Effector memory CD4-positive, alpha-beta T cell (primary cell): ENCODE data around the gene OAS1.

Experiments used
- DNase-seq, 3 donors: peaks; one replicate each; pipeline ENCODE4 v3.0.0-alpha.2; 2020
- H3K27ac ChIP-seq: 2 replicates; pipeline ENCODE4 v1.7.0; 2013; ENCODE audit warnings: mild to moderate bottlenecking, low read length, moderate library complexity; ENCODE audit not compliant: insufficient read depth, poor library complexity, severe bottlenecking
- H3K27me3 ChIP-seq: replicated peaks from 2 replicates; pipeline ENCODE4 v1.7.0; 2013; ENCODE audit warnings: mild to moderate bottlenecking, low read length; ENCODE audit not compliant: insufficient read depth, control insufficient read depth, poor library complexity, severe bottlenecking
- H3K36me3 ChIP-seq: 2 replicates; pipeline ENCODE4 v1.7.0; 2013; ENCODE audit warnings: mild to moderate bottlenecking, low read length, moderate library complexity; ENCODE audit not compliant: control insufficient read depth, insufficient read depth
- H3K4me1 ChIP-seq: 2 replicates; pipeline ENCODE4 v1.7.0; 2013; ENCODE audit warnings: low read length, mild to moderate bottlenecking; ENCODE audit not compliant: control insufficient read depth, insufficient read depth, poor library complexity, severe bottlenecking
- H3K4me3 ChIP-seq: 2 replicates; pipeline ENCODE4 v1.7.0; 2013; ENCODE audit warnings: low read length, low read depth, mild to moderate bottlenecking; ENCODE audit not compliant: insufficient read depth, poor library complexity, severe bottlenecking
- H3K9me3 ChIP-seq: 2 replicates; pipeline ENCODE4 v1.7.0; 2013; ENCODE audit warnings: mild to moderate bottlenecking, low read length, moderate library complexity; ENCODE audit not compliant: control insufficient read depth

The OAS1 gene

GRCh38 chr12:112894128-112894527 is 12.6 kb upstream of the OAS1 start:
- Histone ChIP-seq H3K9me3 (no peaks in the 10 kb centered on the region), H3K27ac (no peak overlapping the region), H3K27me3 (no peaks in the 10 kb centered on the region), H3K4me1 (no peaks in the 10 kb centered on the region), H3K4me3 (no peak overlapping the region), H3K36me3 (no peaks in the 10 kb centered on the region)
- no peak for DNase-seq

DNA sequence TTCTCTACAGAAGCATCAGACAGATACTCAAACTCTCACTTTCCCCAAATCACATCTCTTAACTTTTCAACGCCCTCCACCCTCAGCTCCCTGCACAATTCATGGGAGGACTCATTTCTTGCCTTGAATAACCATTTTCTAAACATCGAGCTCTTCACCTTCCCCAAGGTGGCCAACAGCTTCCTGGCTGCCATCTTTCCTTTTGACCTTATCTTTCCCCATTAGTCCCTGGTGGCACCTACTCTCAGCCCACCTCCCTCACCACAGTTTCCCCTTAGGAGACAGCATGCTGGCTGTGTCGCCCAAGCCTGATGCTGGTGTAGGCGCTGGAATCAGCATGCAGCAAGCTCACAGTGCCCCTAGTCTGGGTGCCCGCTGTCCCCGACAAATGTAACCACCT is 8.4 kb upstream of the OAS1 start:
- no peaks in the 10 kb centered on the region for H3K36me3 ChIP-seq
- peaks cover 11% of the 10 kb centered on the region for H3K4me1 ChIP-seq
- no peaks in the 10 kb centered on the region for H3K27me3 ChIP-seq

GRCh38 chr12:112900298-112901145 is 6.2 kb upstream of the OAS1 start:
- H3K36me3 ChIP-seq: no peaks in the 10 kb centered on the region
- no peak overlapping the region for H3K27ac ChIP-seq
- no peaks in the 10 kb centered on the region for H3K9me3 ChIP-seq
- peak in 1 of 3 donors; percentile 22 for DNase-seq
- H3K4me1 ChIP-seq: peaks cover 11% of the 10 kb centered on the region
- no peaks in the 10 kb centered on the region for H3K27me3 ChIP-seq
- H3K4me3 ChIP-seq: no peak overlapping the region

More for the DNA sequence above, 8.4 kb upstream of the OAS1 start:
- DNase-seq: no peak
- no peaks in the 10 kb centered on the region for H3K9me3 ChIP-seq
- no peak overlapping the region for H3K27ac ChIP-seq
- no peak overlapping the region for H3K4me3 ChIP-seq

DNA sequence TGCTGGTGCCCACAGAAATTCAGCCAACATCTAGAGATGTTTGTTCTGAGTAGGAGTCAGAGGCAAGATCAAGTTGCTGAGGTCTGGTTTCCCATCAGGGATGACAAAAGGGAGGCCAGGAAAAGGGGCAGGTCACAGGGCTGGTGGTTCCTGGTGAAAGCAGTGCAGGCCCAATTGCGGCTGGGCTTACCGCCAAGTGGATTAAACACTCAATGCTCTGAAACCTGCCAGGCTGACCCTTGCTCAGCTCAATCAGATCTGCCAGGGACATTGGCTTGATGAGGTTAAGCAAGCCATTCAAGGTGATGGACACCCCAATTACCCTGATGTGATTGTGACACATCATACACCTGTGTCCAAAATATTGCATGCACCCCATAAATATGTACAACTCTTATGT is 5.5 kb upstream of the OAS1 start:
- no peak for DNase-seq
- Histone ChIP-seq H3K4me3 (no peak overlapping the region), H3K27me3 (no peaks in the 10 kb centered on the region), H3K4me1 (peaks cover 15% of the 10 kb centered on the region), H3K27ac (no peak overlapping the region), H3K36me3 (no peaks in the 10 kb centered on the region), H3K9me3 (no peaks in the 10 kb centered on the region)

- no peak for DNase-seq
- H3K27ac ChIP-seq: no peak overlapping the region
- H3K4me3 ChIP-seq: no peak overlapping the region
- no peaks in the 10 kb centered on the region for H3K27me3 ChIP-seq
- no peaks in the 10 kb centered on the region for H3K36me3 ChIP-seq
- H3K9me3 ChIP-seq: no peaks in the 10 kb centered on the region
- H3K4me1 ChIP-seq: peaks cover 29% of the 10 kb centered on the region
Measured at GRCh38 chr12:112904571-112904970, 2.2 kb upstream of the OAS1 start.

- no peak overlapping the region for H3K4me3 ChIP-seq
- peaks cover 31% of the 10 kb centered on the region for H3K4me1 ChIP-seq
- no peaks in the 10 kb centered on the region for H3K27me3 ChIP-seq
- no peak for DNase-seq
- H3K36me3 ChIP-seq: no peaks in the 10 kb centered on the region
- no peaks in the 10 kb centered on the region for H3K9me3 ChIP-seq
- H3K27ac ChIP-seq: no peak overlapping the region
Measured at GRCh38 chr12:112905451-112906089, 1.2 kb upstream of the OAS1 start.

GRCh38 chr12:112907415-112908157 is 824 bp downstream of the OAS1 start:
- peak overlapping the region; percentile 52 for H3K27ac ChIP-seq
- DNase-seq: no peak
- H3K27me3 ChIP-seq: no peaks in the 10 kb centered on the region
- H3K4me1 ChIP-seq: peaks cover 25% of the 10 kb centered on the region
- H3K9me3 ChIP-seq: peaks cover 2% of the 10 kb centered on the region
- H3K4me3 ChIP-seq: peak overlapping the region; percentile 57
- peaks cover 2% of the 10 kb centered on the region for H3K36me3 ChIP-seq

DNA sequence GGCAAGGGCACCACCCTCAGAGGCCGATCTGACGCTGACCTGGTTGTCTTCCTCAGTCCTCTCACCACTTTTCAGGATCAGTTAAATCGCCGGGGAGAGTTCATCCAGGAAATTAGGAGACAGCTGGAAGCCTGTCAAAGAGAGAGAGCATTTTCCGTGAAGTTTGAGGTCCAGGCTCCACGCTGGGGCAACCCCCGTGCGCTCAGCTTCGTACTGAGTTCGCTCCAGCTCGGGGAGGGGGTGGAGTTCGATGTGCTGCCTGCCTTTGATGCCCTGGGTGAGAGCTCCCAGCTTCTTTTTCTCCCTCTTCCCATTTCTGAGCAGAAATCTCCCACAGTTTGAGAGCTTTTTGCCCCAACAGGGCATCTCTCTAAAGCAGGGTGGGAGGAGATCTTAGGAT is 1.8 kb downstream of the OAS1 start:
- Histone ChIP-seq H3K9me3 (peaks cover 6% of the 10 kb centered on the region), H3K4me1 (peaks cover 22% of the 10 kb centered on the region), H3K4me3 (peak overlapping the region; percentile 57), H3K27ac (peak overlapping the region; percentile 52), H3K27me3 (no peaks in the 10 kb centered on the region), H3K36me3 (peaks cover 11% of the 10 kb centered on the region)
- no peak for DNase-seq

GRCh38 chr12:112909693-112910092 is 2.9 kb downstream of the OAS1 start:
- Histone ChIP-seq H3K27ac (peak overlapping the region; percentile 52), H3K4me1 (peaks cover 22% of the 10 kb centered on the region), H3K4me3 (peak overlapping the region; percentile 57), H3K27me3 (no peaks in the 10 kb centered on the region), H3K9me3 (peaks cover 6% of the 10 kb centered on the region), H3K36me3 (peaks cover 11% of the 10 kb centered on the region)
- DNase-seq: no peak
